NCI-H187 (cell line): Measurements from ENCODE around the gene CACYBP.
"Not testable (repeated sequence)": the region's sequence is repeated elsewhere in the genome, so short reads cannot be mapped to it uniquely, and the experiment has no call there.

Source experiments
- DNase-seq, 2 experiments: peaks; one replicate each; lab custom pipeline; 2025; lab: John Stamatoyannopoulos, UW

The CACYBP gene

DNA sequence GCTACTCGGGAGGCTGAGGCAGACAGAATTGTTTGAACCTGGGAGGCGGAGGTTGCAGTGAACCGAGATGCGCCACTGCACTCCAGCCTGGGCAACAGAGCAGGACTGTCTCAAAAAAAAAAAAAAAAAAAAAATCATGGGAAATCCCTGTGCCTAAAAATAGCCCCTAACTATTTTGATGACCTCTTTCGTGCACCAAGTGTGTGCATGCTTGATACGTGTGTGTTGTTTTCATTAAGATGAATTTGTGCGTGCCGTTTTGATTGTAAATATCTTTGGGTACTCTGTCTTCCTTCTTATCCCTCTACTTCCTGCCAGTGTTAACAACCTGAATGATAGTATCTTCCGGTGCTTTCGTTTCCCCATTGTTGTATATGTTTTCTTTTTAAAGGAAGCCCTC lies 9.8 kb downstream of the CACYBP start:
- no peak for DNase-seq

DNA sequence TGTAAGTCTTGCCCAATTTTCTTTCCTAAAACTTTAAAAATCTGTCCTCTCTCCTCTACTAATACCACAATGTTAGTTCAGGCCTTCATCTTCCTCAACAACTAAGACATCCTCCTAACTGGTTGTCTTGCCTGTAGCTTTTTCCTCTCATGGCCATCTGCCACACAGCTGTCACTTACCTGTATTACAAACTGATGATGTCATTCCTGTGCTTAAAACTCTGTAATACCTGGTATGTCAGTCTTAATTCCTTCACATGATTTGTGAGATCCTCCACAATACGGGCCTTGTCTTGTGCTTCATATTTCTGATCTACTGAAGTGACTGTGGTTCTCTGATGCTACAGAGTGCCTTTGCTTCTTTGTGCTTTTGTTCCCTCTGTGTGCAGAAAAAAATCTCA lies 13.7 kb downstream of the CACYBP start:
- no peak for DNase-seq

DNA sequence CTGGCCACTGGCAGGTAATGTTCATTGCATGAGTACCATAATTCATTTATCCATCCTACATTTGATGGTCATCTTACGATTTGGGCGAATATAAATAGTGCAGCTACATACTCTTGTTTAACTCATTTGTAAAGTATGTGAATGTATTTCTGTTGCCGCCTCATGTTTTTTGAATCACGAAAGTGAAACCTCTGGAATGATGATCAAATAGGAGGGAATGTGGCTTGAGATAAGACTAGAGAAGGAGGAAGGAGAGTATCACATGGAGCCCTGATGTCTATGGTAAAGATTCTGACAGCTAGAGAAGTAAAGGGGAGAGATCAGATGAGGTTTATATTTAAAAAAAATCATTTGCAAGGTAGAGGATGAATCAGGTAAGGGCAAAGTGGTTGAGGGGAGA lies 15.5 kb downstream of the CACYBP start:
- DNase-seq: no peak

DNA sequence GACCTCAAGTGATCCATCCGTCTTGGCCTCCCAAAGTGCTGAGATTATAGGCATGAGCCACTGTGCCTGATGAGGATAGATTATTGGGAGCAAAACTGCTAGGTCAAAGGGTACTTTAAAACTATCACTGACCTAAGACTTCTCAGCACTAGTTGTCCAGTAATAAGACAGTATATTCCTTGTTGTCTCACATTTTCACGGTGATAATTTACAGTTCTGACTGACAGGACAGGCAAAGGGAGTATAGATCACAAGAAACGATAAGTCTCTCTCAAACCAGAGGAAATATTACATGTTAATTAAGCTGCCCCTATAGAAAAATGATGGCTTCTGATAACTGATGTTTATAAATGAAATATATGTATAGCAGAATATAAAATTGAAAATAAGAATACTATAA lies 19.8 kb downstream of the CACYBP start:
- DNase-seq: no peak

DNA sequence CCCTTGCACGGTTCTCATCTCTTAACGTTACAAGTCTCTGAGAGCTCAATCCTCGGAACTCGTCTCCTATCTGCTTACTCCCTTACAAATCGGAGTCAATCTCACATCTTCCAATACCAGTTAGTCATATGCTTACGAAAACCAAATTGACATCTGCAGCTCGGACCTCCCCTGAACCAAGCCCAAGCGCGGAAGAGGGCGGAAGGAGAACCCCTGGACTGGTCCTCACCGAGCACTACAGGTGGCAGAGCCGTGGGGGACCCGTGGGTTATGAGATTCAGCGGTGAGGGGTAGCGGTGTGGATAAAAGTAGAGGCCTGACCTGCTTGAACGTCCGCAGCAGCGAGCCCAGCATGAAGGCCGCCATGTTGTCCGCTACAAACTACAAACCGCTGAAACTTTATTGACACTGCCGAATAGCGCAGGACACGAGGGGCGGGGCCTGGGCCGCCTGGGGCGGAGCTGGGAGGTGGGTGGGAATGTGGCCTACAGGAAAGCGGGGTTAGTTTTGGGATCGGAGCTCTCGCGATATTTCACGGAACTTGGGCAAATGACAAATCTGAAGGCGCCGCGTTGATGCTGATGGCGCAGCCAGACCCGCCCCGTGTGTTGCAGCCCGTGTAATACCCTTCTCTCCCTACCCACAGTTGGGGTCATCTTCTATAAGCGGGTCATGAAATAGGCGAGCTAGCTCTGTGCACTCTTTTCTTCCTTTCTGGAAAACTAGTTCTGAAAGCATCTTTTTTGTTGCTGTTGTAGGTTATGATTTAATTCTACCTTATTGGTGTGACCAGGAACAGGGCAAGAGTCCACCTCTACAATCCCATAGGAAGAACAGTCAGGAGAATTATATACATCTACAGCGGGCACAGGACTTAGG lies 23.5 kb downstream of the CACYBP start, which contains the start of gene MRPS14:
Gene MRPS14 (minus strand): TSS at position 383 of the 879 bp plus-strand sequence. CDS start 17 bp downstream, at position 366.
- DNase-seq: peak; percentile 98 to 99

DNA sequence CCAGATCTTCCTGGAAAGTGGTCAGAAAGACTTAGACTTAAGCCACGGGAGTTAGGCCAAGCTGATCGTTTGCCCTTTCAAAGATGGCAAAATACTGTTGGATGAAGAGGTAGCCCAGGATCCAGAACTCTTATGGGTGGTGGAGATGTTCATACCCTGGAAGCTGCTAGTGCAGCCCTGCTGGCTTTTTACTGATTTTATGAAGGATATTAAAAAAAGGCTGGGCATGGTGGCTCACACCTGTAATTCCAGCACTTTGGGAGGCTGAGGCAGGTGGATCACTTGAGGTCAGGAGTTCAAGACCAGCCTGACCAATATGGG lies 24.1 kb downstream of the CACYBP start:
- not testable (repeated sequence) for DNase-seq

DNA sequence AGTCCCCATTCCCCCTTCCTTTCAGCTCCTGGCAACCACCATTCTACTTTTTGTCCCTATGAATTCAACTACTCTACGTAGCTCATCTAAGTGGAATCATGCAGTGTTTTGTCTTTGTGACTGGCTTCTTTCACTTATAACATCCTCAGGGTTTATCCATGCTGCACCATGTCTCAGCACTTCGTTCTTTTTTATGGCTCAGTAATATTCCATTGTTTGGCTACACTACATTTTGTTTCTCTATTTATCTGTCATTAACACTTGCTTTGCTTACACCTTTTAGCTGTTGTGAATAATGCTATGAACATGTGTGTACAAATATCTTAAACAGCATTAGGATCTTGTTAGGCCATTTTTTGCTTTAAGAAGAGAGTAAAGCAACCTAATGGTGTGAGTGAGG lies 25.0 kb downstream of the CACYBP start:
- DNase-seq: no peak

DNA sequence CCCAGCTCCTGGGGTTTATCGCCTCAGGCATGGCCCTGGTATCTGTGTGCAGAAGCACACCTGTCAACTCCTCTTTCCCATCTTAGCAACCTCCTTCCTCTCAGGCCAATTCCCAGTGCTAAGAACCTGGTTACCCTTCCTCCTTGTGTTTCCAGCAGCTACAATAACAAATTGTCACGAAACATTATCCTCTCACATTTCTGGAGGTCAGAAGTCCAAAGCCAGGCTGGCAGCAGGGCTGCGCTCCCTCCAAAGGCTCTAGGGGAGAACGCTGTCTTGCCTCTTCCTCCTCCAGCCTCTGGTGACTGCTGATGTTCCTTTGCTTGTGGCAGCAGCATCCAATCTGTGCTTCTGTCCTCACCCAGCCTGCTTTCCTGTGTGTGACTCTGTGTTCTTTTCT lies 34.2 kb downstream of the CACYBP start:
- no peak for DNase-seq

DNA sequence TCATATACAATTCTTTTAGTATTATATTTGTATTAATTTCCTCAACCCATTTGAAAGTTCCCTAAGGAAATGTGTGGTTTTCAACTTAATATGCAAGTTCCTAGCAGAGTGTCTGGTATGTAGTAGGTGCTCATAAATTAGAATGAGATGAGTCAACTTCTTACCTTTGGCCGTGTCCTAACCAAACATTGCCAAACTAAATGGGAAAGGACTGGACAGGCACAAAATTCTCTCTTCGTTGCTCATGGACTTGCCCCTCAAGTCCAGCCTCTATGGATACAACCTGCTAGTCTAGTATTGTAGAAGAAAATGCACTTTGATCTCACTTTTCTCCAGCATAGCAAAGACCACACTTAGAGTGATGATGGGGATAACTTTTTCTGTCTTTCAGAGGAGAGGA lies 35.0 kb downstream of the CACYBP start:
- no peak for DNase-seq

DNA sequence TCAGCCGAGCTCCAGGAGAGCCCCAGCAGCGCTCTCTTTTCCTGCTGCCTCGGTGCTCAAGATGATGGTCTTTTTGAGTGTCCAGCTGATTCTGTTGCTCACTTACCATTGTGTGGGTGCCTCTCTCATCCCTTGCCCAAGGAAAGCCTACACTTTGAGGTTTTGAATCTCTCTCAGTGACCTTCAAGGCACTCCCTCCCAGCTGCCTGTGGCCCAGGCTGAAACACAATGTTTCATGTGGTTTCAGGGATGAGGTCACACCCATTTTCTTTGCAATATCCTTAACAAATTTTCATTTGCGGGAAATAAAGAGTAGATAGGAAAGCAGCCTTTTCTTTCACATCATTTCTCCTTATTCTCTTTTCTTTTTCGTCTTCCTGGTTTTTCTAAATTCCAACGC lies 36.1 kb downstream of the CACYBP start:
- DNase-seq: no peak

DNA sequence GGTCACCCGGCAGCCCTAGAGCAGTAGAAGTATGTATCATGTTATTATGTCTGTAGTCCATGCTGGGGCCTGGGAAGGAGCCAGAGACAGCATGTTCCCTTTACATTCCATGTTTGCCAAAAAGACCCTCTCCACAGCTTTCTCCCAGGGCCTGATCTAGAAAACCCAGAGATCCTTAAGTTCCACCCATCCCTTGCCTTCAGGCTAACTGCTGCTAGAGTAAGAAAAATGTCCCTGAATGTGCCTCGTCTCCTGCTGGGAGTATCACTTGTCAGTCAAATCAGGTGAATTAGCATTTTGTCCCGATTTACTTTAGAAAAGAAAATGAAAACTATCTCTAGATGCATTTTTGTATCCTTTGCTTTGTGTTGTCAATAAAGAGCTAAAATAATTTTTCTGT lies 36.7 kb downstream of the CACYBP start:
- DNase-seq: no peak

DNA sequence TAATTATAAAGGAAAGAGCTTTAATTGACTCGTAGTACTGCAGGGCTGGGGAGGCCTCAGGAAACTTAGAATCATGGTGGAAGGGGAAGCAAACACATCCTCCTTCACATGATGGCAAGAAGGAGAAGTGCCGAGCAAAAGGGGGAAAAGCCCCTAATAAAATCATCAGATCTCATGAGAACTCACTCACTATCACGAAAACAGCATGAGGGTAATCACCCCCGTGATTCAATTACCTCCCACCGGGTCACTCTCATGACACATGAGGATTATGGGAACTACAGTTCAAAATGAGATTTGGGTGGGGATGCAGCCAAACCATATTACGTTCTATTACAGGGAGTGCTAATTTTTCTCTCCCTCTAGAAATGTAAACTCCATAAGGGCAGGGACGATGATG lies 37.7 kb downstream of the CACYBP start:
- no peak for DNase-seq

DNA sequence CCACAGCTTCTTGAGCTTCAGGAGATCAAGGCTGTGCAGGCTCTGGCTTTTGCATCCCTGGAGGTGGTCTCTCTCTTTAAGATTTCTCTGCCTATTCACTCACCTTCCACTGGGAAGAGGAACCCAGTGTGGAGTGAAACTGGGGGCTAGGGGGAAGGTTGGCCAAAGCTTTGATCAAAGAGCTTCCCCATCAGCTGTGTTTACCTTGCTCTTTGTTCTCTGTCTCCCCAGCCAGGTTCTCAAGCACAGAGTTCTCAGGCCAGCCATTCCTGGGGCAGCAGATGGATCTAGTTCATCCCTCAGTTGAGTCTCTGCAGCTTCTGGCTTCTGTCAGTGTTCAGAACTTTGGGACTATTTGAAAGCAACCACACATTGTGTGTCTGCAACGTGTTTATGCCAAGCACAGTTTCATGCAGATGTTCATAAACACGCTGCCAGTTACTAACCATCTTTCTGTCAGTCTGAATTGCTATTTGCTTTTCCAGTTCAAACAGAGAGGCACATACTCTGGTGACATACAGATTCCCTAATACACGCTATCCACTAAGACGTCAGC lies 40.7 kb downstream of the CACYBP start:
- DNase-seq: no peak

DNA sequence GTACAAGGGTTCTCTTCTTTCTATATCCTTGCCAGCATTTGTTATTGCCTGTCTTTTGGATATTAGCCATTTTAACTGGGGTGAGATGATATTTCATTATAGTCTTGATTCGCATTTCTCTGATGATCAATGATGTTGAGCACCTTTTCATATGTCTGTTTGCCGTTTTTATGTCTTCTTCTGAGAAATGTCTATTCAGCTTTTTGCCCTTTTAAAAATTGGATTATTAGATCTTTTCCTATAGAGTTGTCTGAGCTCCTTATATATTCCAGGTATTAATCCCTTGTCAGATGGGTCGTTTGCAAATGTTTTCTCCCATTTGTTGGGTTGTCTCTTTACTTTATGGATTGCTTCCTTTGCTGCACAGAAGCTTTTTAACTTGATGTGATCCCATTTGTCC lies 42.9 kb downstream of the CACYBP start:
- no peak for DNase-seq

DNA sequence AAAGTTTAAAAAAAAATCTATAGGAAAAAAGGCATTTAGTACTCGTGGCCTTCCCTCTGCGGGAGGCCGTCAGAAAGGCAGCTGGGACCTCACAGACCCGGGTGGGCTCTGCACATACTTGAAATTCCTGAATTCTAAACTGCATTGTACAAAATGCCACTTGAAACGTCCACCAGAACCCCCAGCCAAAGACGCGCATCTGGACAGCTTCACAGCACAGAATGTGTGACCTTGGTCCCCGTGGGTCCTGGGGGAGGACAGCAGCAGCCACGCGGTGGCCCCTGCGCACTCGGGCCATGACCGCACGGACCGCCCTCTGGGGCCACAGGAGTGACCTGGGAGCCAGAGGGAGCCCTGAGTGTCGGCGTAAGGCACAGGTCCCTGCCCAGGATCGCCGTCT lies 44.1 kb downstream of the CACYBP start:
- DNase-seq: no peak

DNA sequence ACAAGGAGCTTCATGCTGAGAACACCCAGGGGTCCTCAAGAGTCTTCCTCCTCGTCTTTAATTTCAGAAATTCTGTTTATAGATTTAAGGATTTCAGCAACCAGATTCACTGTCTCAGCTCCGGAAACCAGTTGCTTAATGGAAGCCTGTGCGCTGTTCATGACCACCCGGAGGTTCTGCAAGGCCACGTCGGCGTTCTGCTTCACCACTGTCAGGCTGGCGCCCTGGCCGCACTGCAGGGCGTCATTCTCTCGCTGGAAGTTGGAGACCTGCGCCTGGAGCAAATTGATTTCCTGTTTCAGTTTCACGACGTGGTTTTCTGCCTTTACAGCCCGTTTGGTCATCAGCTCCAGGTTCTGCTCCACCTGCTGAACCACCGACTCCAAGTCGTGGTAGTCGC lies 44.8 kb downstream of the CACYBP start:
- DNase-seq: not testable (repeated sequence)

DNA sequence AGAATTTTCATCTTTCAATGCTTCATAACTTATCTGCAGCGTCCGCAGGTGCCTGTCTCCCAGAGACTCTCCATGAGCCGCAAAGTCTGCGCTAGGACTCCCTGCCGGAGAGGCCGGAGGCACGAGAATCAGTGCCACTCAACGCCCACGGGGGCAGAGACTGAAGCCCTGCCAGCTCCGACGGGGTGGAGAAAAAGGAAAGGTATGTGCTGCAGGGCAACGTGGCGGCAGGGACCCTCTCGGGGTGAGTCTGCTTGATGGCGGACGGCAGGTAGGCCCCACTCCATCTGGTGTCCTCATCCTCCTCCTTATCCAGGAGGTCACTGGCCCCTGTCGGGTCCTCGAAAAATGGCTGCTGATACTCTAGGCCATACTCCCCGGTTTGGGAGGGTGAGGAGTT lies 45.4 kb downstream of the CACYBP start:
- no peak for DNase-seq

DNA sequence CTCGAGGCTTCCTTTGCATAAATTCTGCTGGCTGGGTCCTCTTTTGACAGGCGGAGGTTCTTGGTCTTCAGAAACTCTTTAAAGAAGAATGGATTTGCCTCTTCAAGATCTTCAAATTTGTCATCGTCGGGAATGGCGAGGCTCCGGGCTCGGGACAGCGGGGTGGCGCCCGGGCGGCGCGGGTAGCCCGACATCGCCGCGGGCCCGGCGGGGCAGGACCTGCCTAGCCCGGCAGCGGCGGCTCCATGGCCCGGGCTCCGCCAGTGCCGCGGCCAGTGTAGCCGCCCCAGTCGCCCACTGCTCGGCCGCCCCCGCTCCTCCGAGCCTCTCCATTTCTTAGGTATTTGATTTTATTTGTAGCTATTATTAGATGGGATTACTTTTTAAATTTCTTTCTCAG lies 45.8 kb downstream of the CACYBP start:
- DNase-seq: no peak

DNA sequence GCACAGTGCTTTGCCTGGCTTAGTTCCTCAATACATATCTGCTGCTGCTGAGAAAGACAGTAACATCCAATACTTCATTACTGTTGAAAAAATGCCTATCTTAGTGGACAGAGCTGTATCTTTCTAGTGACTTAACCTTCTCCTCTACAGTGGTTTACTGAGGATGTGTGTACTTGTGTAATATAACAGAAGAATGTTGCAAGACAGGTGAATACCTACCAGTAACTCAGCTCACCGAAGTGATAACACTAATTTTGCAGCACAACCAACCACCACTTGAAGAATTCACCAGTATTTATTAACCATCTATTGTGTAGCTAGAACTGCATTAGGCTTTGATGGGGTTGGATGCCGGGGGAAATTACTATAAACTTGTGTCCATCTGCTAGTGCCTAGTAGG lies 51.2 kb downstream of the CACYBP start:
- DNase-seq: no peak

DNA sequence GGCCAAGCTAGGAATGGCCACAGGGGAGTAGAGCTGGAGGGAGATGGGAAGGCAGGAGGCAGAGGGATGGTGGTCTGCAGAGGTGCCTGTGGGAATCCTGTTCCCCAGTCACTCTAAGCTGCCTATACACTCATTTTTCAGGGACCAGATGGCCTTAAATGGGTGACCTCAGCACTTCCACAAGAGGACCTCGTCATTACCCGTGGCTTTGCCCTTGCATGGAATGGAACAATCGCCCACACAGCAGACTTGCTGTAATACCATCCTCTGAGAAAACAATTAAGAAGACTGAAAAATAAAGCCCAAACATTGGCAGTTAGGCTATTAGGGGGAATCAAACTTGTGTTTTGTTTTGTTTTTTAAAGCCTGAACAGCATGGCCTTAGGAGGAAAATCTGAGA lies 55.0 kb downstream of the CACYBP start:
- no peak for DNase-seq
